HG03039 (cell line): Measurements from ENCODE around the gene CATSPER1.
"Not testable (repeated sequence)": the region's sequence is repeated elsewhere in the genome, so short reads cannot be mapped to it uniquely, and the experiment has no call there.

ENCODE experiments used
- ATAC-seq: cut with Tn5 transposase; IDR thresholded peaks from one replicate; pipeline ENCODE4 v1.9.1; 2021; ENCODE audit warnings: mild to moderate bottlenecking, moderate library complexity; ENCODE audit not compliant: unreplicated experiment

CATSPER1 gene

GRCh38 chr11:66051766-66052663 lies 25.7 kb upstream of the CATSPER1 start, which contains the start of gene SF3B2:
TSS of gene SF3B2 (plus strand) at chr11:66052364. CDS start at chr11:66052385, 21 bp downstream.
- peak; percentile 88 for ATAC-seq

GRCh38 chr11:66051371-66051765 lies 25.1 kb upstream of the CATSPER1 start:
- ATAC-seq = no peak

- ATAC-seq = no peak
Measured at GRCh38 chr11:66050581-66051231, 24.4 kb upstream of the CATSPER1 start.

- ATAC-seq = no peak
Measured at GRCh38 chr11:66048547-66049323, 22.5 kb upstream of the CATSPER1 start, which contains the start of gene GAL3ST3. TSS of gene GAL3ST3 (minus strand) at chr11:66049161. CDS start at chr11:66045415, 3,746 bp downstream.

GRCh38 chr11:66047541-66048365 lies 21.5 kb upstream of the CATSPER1 start:
- ATAC-seq = no peak

- ATAC-seq = no peak
Measured at GRCh38 chr11:66046901-66047300, 20.6 kb upstream of the CATSPER1 start.

GRCh38 chr11:66045177-66045639 lies 18.9 kb upstream of the CATSPER1 start:
- ATAC-seq = no peak

- ATAC-seq = no peak
Measured at GRCh38 chr11:66044757-66045156, 18.5 kb upstream of the CATSPER1 start.

GRCh38 chr11:66042996-66043906 lies 17.0 kb upstream of the CATSPER1 start:
- no peak for ATAC-seq

GRCh38 chr11:66042227-66042995 lies 16.1 kb upstream of the CATSPER1 start:
- no peak for ATAC-seq

- no peak for ATAC-seq
Measured at GRCh38 chr11:66039765-66040164, 13.5 kb upstream of the CATSPER1 start.

- ATAC-seq = no peak
Measured at GRCh38 chr11:66037327-66037726, 11.0 kb upstream of the CATSPER1 start.

- no peak for ATAC-seq
Measured at GRCh38 chr11:66036334-66036710, 10.0 kb upstream of the CATSPER1 start.

- ATAC-seq = no peak
Measured at GRCh38 chr11:66035653-66036333, 9.5 kb upstream of the CATSPER1 start.

- ATAC-seq = no peak
Measured at GRCh38 chr11:66032957-66033735, 6.9 kb upstream of the CATSPER1 start.

- not testable (repeated sequence) for ATAC-seq
Measured at GRCh38 chr11:66023186-66023440, 3.2 kb downstream of the CATSPER1 start.

- no peak for ATAC-seq
Measured at GRCh38 chr11:66022401-66023185, 3.7 kb downstream of the CATSPER1 start.
